NCI-H187 (cell line): ENCODE measurements around the gene KCNV2.

ENCODE experiments used
- DNase-seq, 2 experiments: peaks; one replicate each; lab custom pipeline; 2025; lab: John Stamatoyannopoulos, UW

Gene KCNV2

GRCh38 chr9:2720179-2720654, 2.9 kb downstream of the KCNV2 start:
- no peak for DNase-seq

- no peak for DNase-seq
These were observed 5.4 kb downstream of the KCNV2 start for GRCh38 chr9:2722715-2723114.

- DNase-seq, result no peak
These were observed 6.2 kb downstream of the KCNV2 start for GRCh38 chr9:2723376-2724065.

GRCh38 chr9:2725126-2725525, 7.8 kb downstream of the KCNV2 start:
- no peak for DNase-seq

- no peak for DNase-seq
These were observed 8.8 kb downstream of the KCNV2 start for GRCh38 chr9:2725898-2726649.

- no peak for DNase-seq
These were observed 9.5 kb downstream of the KCNV2 start for GRCh38 chr9:2726650-2727340.

GRCh38 chr9:2727374-2727773, 10.1 kb downstream of the KCNV2 start:
- DNase-seq, result no peak

GRCh38 chr9:2727966-2728613, 10.8 kb downstream of the KCNV2 start:
- no peak for DNase-seq

GRCh38 chr9:2729003-2729402, 11.7 kb downstream of the KCNV2 start:
- DNase-seq, result no peak

GRCh38 chr9:2729721-2730120, 12.4 kb downstream of the KCNV2 start:
- no peak for DNase-seq

GRCh38 chr9:2730971-2731370, 13.7 kb downstream of the KCNV2 start:
- DNase-seq, result no peak

- DNase-seq, result no peak
These were observed 15.2 kb downstream of the KCNV2 start for GRCh38 chr9:2732492-2732891.

- DNase-seq, result no peak
These were observed 23.3 kb downstream of the KCNV2 start for GRCh38 chr9:2740616-2741015.

- no peak for DNase-seq
These were observed 24.3 kb downstream of the KCNV2 start for GRCh38 chr9:2741441-2742158.

GRCh38 chr9:2742214-2742613, 24.9 kb downstream of the KCNV2 start:
- no peak for DNase-seq

GRCh38 chr9:2743937-2744529, 26.7 kb downstream of the KCNV2 start:
- no peak for DNase-seq

GRCh38 chr9:2745560-2746380, 28.5 kb downstream of the KCNV2 start:
- DNase-seq, result no peak

- no peak for DNase-seq
These were observed 32.2 kb downstream of the KCNV2 start for GRCh38 chr9:2749485-2749884.

- DNase-seq, result no peak
These were observed 38.0 kb downstream of the KCNV2 start for GRCh38 chr9:2755285-2755684.

- DNase-seq, result no peak
These were observed 41.0 kb downstream of the KCNV2 start for GRCh38 chr9:2758162-2758897.
